ENCODE results near the gene YTHDC2.

Gene YTHDC2

DNA sequence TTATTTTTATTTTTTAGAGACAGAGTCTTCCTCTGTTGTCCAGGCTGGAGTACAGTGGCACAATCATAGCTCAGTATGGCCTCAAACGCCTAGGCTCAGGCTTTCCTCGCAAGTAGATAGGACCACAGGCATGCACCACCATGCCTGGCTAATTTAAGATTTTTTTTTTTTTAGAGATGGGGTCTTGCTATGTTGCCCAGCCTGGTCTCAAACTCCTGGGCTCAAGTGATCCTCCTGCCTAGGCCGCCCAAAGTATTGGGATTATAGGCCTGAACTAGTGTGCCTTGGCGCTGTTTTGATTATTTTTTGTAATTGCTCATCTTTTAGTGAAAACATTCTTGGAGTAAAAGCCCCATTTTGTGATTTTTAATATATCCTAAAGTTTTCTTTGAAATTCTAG lies 5.4 kb downstream of the YTHDC2 start:
- H3K4me3 ChIP-seq (replicated peaks; ENCODE audit: low read depth, low read length): no peak overlapping the region
- DNase-seq (ENCODE audit: extremely low read depth, low read depth): no peak

DNA sequence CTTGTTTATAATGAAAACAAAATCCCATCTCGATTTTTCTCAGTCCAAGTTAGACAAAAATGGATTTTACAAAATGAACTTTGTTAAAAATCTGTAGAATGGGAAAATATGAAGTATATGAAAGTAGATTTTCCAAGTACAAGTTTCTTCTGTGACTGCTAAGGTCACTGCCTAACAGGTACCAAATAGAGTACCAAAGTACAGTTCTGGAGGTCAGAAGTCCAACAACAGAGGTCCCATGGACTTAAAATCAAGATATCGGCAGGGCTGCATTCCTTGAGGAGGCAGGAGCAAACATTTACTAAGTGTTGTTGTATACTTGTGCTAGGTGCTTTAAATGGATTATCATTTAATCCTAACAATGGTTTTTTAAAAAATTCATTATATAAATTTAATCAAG lies 5.9 kb downstream of the YTHDC2 start:
- no peak for DNase-seq (ENCODE audit: extremely low read depth, low read depth)
- H3K4me3 ChIP-seq (replicated peaks; ENCODE audit: low read depth, low read length): no peak overlapping the region
- TF ChIP-seq, protein P1, sequence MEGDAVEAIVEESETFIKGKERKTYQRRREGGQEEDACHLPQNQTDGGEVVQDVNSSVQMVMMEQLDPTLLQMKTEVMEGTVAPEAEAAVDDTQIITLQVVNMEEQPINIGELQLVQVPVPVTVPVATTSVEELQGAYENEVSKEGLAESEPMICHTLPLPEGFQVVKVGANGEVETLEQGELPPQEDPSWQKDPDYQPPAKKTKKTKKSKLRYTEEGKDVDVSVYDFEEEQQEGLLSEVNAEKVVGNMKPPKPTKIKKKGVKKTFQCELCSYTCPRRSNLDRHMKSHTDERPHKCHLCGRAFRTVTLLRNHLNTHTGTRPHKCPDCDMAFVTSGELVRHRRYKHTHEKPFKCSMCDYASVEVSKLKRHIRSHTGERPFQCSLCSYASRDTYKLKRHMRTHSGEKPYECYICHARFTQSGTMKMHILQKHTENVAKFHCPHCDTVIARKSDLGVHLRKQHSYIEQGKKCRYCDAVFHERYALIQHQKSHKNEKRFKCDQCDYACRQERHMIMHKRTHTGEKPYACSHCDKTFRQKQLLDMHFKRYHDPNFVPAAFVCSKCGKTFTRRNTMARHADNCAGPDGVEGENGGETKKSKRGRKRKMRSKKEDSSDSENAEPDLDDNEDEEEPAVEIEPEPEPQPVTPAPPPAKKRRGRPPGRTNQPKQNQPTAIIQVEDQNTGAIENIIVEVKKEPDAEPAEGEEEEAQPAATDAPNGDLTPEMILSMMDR (IDR thresholded peaks at IDR 0.05; ENCODE audit: low read depth, low read length, missing control alignments): no peak

More for the DNA sequence above, 5.4 kb downstream of the YTHDC2 start:
- TF ChIP-seq, protein P1 (IDR thresholded peaks at IDR 0.05; ENCODE audit: low read depth, low read length, missing control alignments): no peak

DNA sequence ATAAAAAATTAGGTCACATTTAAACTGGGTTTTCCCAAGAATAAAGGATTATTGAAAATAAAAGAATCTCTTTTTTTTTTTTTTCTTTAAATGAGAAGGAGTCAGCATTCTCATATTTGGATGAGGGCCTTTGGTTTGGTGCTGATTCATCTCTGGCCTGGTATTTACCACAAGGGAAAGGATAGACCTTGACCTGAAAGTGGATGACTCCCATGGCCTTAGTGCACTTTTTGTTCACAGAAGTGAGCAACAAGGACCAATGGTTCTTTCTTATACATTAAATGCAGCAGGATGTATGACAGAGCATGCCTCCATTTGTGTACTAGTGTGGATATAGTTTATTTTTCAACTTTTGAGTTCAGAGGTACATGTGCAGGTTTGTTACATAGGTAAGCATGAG lies 6.9 kb downstream of the YTHDC2 start:
- H3K4me3 ChIP-seq (replicated peaks; ENCODE audit: low read depth, low read length): no peak overlapping the region
- TF ChIP-seq, protein P1 (IDR thresholded peaks at IDR 0.05; ENCODE audit: low read depth, low read length, missing control alignments): no peak
- no peak for DNase-seq (ENCODE audit: extremely low read depth, low read depth)

DNA sequence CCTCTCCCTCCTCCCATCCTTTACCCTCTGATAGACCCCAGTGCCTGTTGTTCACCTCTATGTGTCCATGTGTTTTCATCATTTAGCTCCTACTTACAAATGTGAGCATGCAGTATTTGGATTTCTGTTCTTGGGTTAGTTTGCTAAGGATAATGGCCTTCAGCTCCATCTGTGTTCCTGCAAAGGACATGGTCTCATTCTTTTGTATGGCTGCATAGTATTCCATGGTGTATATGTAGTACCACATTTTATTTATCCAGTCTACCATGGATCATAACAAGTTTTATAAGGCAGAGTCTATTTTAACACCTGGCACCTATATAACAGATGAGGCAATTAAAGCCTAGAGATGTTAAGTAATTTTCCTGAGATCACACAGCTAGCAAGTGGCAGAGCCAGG lies 7.4 kb downstream of the YTHDC2 start:
- DNase-seq (ENCODE audit: extremely low read depth, low read depth): no peak
- TF ChIP-seq, protein P1 (IDR thresholded peaks at IDR 0.05; ENCODE audit: low read depth, low read length, missing control alignments): no peak
- no peak overlapping the region for H3K4me3 ChIP-seq (replicated peaks; ENCODE audit: low read depth, low read length)

DNA sequence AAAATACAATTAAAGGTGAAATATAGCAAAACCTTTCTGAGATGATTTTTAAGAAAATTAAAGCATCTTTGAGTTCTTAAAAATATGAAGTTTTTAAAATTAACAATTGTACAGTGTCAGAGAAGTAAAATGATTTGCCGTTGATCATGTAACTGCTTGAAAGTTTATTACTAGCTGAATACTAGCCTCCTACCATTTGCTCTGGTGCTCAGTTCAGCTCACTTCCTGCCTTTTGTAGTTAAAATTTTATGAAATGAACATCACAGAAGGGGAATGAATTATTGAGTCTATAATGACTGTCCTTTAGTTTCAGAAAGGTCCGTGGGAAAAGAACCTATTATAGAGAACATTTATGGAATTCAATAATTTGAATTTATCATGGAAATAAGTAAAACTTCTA lies 9.7 kb downstream of the YTHDC2 start:
- TF ChIP-seq, protein P1 (IDR thresholded peaks at IDR 0.05; ENCODE audit: low read depth, low read length, missing control alignments): no peak
- no peak for DNase-seq (ENCODE audit: extremely low read depth, low read depth)
- no peak overlapping the region for H3K4me3 ChIP-seq (replicated peaks; ENCODE audit: low read depth, low read length)

DNA sequence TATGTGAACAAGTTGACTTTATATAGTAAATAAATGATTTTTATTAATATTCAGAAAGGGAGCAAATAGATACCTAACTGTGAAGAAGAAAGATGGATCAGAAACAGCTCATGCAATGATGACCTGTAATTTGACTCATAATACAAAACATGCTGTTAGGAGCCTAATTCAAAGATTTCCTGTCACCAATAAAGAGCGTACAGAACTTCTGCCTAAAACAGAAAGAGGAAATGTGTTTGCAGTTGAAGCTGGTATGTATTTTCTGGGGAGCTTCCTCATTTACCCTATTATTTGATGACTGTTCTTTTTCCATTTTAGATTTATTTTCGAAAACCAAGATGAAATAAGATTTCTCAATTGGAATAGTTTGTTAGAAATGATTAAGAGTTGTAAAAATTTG lies 11.4 kb downstream of the YTHDC2 start:
- H3K4me3 ChIP-seq (replicated peaks; ENCODE audit: low read depth, low read length): no peak overlapping the region
- TF ChIP-seq, protein P1 (IDR thresholded peaks at IDR 0.05; ENCODE audit: low read depth, low read length, missing control alignments): no peak
- no peak for DNase-seq (ENCODE audit: extremely low read depth, low read depth)

DNA sequence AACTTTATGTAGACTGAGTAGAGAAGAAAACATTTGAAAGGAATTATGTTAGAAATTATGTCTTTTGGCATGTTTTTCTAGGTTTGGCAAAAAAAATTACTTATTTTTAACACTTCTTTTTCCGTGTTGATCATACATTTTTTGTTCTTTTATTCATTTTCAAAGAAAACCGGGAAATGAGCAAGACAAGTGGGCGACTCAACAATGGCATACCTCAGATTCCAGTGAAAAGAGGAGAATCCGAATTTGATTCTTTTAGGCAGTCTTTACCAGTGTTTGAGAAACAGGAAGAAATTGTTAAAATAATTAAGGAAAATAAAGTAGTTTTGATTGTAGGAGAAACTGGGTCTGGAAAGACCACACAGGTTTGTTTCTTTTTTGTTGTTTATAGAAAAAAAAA lies 12.9 kb downstream of the YTHDC2 start:
- TF ChIP-seq, protein P1 (IDR thresholded peaks at IDR 0.05; ENCODE audit: low read depth, low read length, missing control alignments): no peak
- no peak overlapping the region for H3K4me3 ChIP-seq (replicated peaks; ENCODE audit: low read depth, low read length)
- no peak for DNase-seq (ENCODE audit: extremely low read depth, low read depth)

Measured in HFF-Myc (cell line).